Naive thymus-derived CD8-positive, alpha-beta T cell (primary cell): ENCODE results near the gene GATA1. TPM values are rescaled to one million over a fixed set of nuclear protein-coding genes. Genes with fewer than 3 reads are reported as not detected.
"Not testable (repeated sequence)": the region's sequence is repeated elsewhere in the genome, so short reads cannot be mapped to it uniquely, and the experiment has no call there.

Experiments
- ATAC-seq, 2 donors: fragments of 150-1000 bp; cut with Tn5 transposase in 1 of 2; sonication (Bioruptor Pico), chemical (Tn5 transposase) in 1 of 2; 1 replicate in 1 of 2; 2 replicates in 1 of 2; pipeline ENCODE4 v1.10.0; 2021; ENCODE audit warnings: mild to moderate bottlenecking in 2 of 2, moderate library complexity in 2 of 2
- POLR2A ChIA-PET: fragments of 350-600 bp; sonication (Branson Sonifier 250); formaldehyde crosslinking; loops from one replicate; lab custom pipeline; 2021; ENCODE audit warnings: antibody characterized with exemption; lab: Charles Lee
- DNase-seq, 10 donors: peaks; one replicate each; pipeline versions ENCODE4 v3.0.0 to v3.0.0-alpha.2; 2020 to 2022
- H3K27ac Mint-ChIP-seq, 10 donors: one replicate each; pipeline ENCODE4 v1.8.0; 2020 to 2022; ENCODE audit warnings: mild to moderate bottlenecking in 10 of 10, mixed read lengths in 10 of 10, moderate library complexity in 4 of 10, inconsistent platforms in 1 of 10
- H3K27me3 Mint-ChIP-seq, 5 donors: one replicate each; pipeline ENCODE4 v1.8.0; 2021 to 2022; ENCODE audit warnings: mixed read lengths in 5 of 5
- H3K36me3 Mint-ChIP-seq, 3 donors: one replicate each; pipeline ENCODE4 v1.8.0; 2020 to 2022; ENCODE audit warnings: mixed read lengths in 3 of 3, mild to moderate bottlenecking in 2 of 3, inconsistent platforms in 1 of 3
- H3K4me1 Mint-ChIP-seq, 4 donors: one replicate each; pipeline ENCODE4 v1.8.0; 2021 to 2022; ENCODE audit warnings: mixed read lengths in 4 of 4
- H3K4me3 Mint-ChIP-seq, 10 donors: one replicate each; pipeline ENCODE4 v1.8.0; 2020 to 2022; ENCODE audit warnings: mild to moderate bottlenecking in 10 of 10, mixed read lengths in 10 of 10, moderate library complexity in 6 of 10, inconsistent platforms in 1 of 10
- H3K9me3 Mint-ChIP-seq, 9 donors: one replicate each; pipeline ENCODE4 v1.8.0; 2020 to 2022; ENCODE audit warnings: mixed read lengths in 9 of 9, mild to moderate bottlenecking in 3 of 9, inconsistent platforms in 1 of 9, moderate library complexity in 1 of 9
- polyA plus RNA-seq, 3 donors: library from polyadenylated mRNA; unstranded; fragments of 300-500 nt; fragmentation: Illumina TruSeq; gene quantifications; one replicate each; pipeline ENCODE4 v1.2.3, GENCODE V29; 2021
- total RNA-seq, 8 experiments: library from RNA in 2 of 8; stranded (reverse) in 2 of 8; gene quantifications; one replicate each; pipeline ENCODE4 v1.2.3 and lab custom pipeline; 2021 to 2026

GATA1 gene
- total and polyA plus RNA-seq, 5 experiments from 2014 or later: not detected

DNA sequence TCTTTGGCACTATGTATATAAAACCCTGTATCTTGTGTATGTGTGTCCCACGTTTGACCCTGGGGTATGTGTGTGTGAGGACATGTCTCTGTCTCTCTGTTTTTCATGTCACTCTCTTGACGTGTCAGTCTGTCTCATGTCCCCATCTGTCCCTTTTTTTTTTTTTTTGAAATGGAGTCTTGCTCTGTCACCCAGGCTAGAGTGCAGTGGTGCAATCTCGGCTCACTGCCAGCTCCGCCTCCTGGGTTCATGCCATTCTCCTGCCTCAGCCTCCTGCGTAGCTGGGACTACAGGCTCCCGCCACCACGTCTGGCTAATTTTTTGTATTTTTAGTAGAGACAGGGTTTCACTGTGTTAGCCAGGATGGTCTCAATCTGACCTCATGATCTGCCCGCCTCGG, 33.0 kb downstream of the GATA1 start:
- ATAC-seq, H3K27me3 Mint-ChIP-seq, H3K9me3 Mint-ChIP-seq, H3K4me1 Mint-ChIP-seq, DNase-seq, H3K4me3 Mint-ChIP-seq, H3K27ac Mint-ChIP-seq, POLR2A ChIA-PET: not testable (repeated sequence)
- peaks cover 0 to 30% (median 2%) of the 10 kb centered on the region in 3 donors for H3K36me3 Mint-ChIP-seq

DNA sequence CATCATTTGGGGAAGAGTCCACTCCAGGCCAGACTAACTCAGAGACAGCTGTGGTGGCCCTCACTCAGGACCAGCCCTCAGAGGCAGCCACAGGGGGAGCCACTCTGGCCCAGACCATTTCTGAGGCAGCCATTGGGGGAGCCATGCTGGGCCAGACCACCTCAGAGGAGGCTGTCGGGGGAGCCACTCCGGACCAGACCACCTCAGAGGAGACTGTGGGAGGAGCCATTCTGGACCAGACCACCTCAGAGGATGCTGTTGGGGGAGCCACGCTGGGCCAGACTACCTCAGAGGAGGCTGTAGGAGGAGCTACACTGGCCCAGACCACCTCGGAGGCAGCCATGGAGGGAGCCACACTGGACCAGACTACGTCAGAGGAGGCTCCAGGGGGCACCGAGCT, 36.7 kb downstream of the GATA1 start:
- Mint-ChIP-seq H3K27me3 (peaks cover 4 to 10% (median 5%) of the 10 kb centered on the region in 5 donors), H3K9me3 (peaks cover 0 to 3% (median 0%) of the 10 kb centered on the region in 9 donors), H3K4me1 (peaks cover 5 to 11% (median 7%) of the 10 kb centered on the region in 4 donors), H3K27ac (no peak overlapping the region), H3K36me3 (peaks cover 0 to 27% (median 2%) of the 10 kb centered on the region in 3 donors), H3K4me3 (no peak overlapping the region)
- DNase-seq (no peak), ATAC-seq (no peak)
- POLR2A ChIA-PET: no interaction called here

DNA sequence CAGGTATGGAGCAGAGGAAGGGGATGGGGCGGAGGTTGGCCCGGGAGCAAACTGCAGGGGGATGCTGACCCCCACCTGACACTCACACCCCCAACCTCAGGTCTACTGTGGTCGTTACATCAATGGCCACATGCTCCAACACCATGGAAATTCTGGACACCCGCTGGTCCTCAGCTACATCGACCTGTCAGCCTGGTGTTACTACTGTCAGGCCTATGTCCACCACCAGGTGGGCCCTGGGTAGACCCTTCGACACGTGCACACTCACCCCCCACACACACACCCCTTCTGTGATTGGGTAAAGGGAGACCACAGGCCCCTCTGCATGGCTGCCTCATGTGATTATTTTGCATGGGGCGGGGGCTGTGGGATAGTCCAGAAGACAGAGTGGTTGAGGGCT, 37.7 kb downstream of the GATA1 start:
- Mint-ChIP-seq H3K9me3 (peaks cover 0 to 3% (median 0%) of the 10 kb centered on the region in 9 donors), H3K27ac (no peak overlapping the region), H3K36me3 (peaks cover 0 to 27% (median 2%) of the 10 kb centered on the region in 3 donors), H3K27me3 (peaks cover 5 to 17% (median 9%) of the 10 kb centered on the region in 5 donors), H3K4me1 (peaks cover 5 to 11% (median 7%) of the 10 kb centered on the region in 4 donors), H3K4me3 (no peak overlapping the region)
- POLR2A ChIA-PET: no interaction called here
- ATAC-seq: no peak
- no peak for DNase-seq

DNA sequence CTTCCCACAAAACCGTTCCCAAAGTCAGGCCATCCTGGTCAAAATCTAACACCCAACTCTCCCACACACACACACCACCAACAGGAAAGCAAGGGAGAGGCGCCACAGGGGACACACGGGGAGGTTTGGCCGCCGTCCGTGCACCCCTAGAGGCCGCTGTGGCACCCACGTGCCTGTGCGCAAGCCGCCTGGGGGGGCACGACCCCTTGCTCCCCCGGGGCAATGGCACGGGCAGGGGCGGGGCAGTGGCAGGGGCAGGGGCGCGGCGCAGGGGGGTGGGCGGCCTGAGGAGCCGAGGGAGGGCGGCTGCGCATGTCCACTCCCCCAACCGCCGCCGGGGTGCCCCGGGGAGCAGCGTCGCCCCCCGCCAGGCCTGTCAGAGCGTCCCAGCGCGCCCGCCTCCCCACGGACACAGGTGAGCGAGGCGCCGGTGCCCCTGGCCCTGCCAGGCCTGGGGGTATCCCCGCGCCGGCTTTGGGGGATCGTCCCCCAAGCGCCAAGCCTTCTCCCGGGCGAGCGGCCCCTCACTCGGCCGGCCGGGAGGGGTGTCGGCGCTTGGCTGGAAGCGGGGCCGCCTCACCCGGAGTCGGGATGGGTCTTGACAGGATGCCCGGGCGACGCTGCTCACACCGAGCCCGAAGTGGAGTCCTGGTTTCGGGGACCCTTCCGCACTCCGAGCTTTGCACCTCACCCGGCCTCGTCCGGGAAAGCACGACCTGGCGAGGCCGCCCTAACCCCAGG, 39.9 kb downstream of the GATA1 start, which contains the start of gene ERAS:
ERAS (plus strand) TSS at position 379 of the 741 bp plus-strand sequence. CDS start 2,611 bp downstream, outside the sequence.
- POLR2A ChIA-PET: interaction anchor here (0.6 to 1.3 kb wide), 3 partner anchors 84 to 178 kb away, joined by 3 to 12 read pairs (median 3); no protein-coding TSS in a partner anchor
- H3K4me3 Mint-ChIP-seq: peak within 1 kb of the TSS; percentile 44 to 86 (median 62)
- H3K9me3 Mint-ChIP-seq: peaks cover 0 to 3% (median 0%) of the 10 kb centered on the region in 9 donors
- ATAC-seq (peak; percentile 74), DNase-seq (peak in 5 of 10 donors; percentile 16 to 27 (median 20))
- peaks cover 5 to 20% (median 17%) of the 10 kb centered on the region in 5 donors for H3K27me3 Mint-ChIP-seq
- peak within 1 kb of the TSS in 1 of 10 donors; percentile 71 for H3K27ac Mint-ChIP-seq
- peaks cover 4 to 11% (median 7%) of the 10 kb centered on the region in 4 donors for H3K4me1 Mint-ChIP-seq
- H3K36me3 Mint-ChIP-seq: peaks cover 0 to 25% (median 2%) of the 10 kb centered on the region in 3 donors

DNA sequence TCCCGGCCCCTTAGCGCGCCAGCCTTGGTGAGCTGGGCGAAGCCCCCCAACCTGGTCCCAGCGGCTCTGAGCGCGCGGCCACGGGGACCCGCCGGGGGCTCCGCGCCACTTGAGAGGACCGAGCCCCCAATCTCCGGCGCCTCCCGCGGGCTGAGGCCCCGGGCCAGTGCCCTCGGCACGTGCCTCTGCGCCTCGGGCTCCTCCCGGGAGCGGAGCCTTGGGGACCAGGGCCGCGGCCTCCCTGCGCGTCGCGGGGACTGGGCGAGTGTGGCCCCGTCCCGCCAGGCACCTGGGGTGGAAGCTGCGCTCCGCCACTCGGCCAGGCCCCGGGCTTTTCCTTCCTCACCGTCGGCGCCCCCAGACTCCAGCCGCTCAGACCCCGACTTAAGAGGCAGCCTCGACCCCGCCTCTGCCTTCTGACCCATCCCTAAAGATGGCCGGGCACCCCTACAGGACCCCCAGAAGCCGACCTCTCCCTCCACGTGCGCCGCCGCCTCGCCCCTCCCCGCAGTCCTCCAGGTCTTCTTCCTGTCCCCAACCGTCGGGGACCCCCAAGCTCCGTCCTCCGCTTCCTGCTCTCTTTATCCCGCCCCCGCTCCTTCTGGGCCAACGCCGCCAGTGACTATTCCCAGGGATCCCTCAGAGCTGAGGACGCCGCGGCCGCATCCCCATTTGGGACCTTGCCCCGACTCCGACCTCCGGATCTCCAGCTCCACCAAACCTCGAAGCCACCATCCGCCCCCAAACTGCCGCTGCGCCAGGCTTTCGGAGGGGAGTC, 40.7 kb downstream of the GATA1 start:
- peaks cover 5 to 20% (median 17%) of the 10 kb centered on the region in 5 donors for H3K27me3 Mint-ChIP-seq
- peaks cover 0 to 3% (median 0%) of the 10 kb centered on the region in 9 donors for H3K9me3 Mint-ChIP-seq
- POLR2A ChIA-PET: interaction anchor here (0.6 to 1.3 kb wide), 4 partner anchors 84 to 179 kb away, joined by 3 to 12 read pairs (median 4); no protein-coding TSS in a partner anchor
- peak overlapping the region; percentile 44 to 86 (median 64) for H3K4me3 Mint-ChIP-seq
- DNase-seq (peak in 1 of 10 donors; percentile 10), ATAC-seq (peak; percentile 20 to 44)
- H3K4me1 Mint-ChIP-seq: peaks cover 4 to 9% (median 7%) of the 10 kb centered on the region in 4 donors
- H3K27ac Mint-ChIP-seq: peak overlapping the region in 1 of 10 donors; percentile 71
- peaks cover 0 to 22% (median under 1%) of the 10 kb centered on the region in 3 donors for H3K36me3 Mint-ChIP-seq

DNA sequence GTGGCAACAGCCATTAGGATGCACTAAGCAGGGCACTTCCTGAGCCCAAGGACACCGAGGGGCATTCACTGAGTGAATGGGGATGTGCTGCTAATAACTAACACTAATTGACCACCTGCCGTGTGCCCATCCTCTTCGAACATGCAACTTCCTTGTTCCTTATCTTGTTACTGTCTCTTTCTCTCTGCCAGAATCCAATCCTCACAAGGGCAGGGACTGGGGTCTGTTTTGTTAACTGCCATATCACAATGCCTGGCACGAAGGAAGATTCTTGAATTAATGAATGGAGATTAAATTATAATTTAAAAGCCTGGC, 41.2 kb downstream of the GATA1 start:
- ATAC-seq (no peak), DNase-seq (no peak)
- peaks cover 5 to 21% (median 19%) of the 10 kb centered on the region in 5 donors for H3K27me3 Mint-ChIP-seq
- H3K9me3 Mint-ChIP-seq: peaks cover 0 to 3% (median 0%) of the 10 kb centered on the region in 9 donors
- POLR2A ChIA-PET: interaction anchor here (0.9 to 1.3 kb wide), 2 partner anchors 90 to 179 kb away, joined by 3 to 4 read pairs; no protein-coding TSS in a partner anchor
- peaks cover 4 to 9% (median 8%) of the 10 kb centered on the region in 4 donors for H3K4me1 Mint-ChIP-seq
- H3K27ac Mint-ChIP-seq: no peak overlapping the region
- peaks cover 0 to 20% (median 0%) of the 10 kb centered on the region in 3 donors for H3K36me3 Mint-ChIP-seq
- peak overlapping the region; percentile 44 to 86 (median 64) for H3K4me3 Mint-ChIP-seq

DNA sequence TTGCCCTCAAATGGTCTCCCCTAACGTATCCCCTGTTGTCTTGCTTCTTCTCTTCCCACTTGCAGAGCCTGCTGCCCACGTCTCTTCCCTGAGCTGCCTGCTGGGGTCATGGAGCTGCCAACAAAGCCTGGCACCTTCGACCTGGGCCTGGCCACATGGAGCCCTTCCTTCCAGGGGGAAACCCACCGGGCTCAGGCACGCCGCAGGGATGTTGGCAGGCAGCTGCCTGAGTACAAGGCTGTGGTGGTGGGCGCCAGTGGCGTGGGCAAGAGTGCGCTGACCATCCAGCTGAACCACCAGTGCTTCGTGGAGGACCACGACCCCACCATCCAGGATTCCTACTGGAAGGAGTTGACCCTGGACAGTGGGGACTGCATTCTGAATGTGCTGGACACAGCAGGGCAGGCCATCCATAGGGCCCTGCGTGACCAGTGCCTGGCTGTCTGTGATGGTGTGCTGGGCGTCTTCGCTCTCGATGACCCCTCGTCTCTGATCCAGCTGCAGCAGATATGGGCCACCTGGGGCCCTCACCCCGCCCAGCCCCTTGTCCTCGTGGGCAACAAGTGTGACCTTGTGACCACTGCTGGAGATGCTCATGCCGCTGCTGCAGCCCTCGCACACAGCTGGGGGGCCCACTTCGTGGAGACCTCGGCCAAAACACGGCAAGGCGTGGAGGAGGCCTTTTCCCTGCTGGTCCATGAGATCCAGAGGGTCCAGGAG, 42.8 kb downstream of the GATA1 start:
- DNase-seq (no peak), ATAC-seq (no peak)
- H3K27me3 Mint-ChIP-seq: peaks cover 5 to 28% (median 19%) of the 10 kb centered on the region in 5 donors
- POLR2A ChIA-PET: no interaction called here
- H3K4me3 Mint-ChIP-seq: no peak overlapping the region
- H3K4me1 Mint-ChIP-seq: peaks cover 5 to 17% (median 14%) of the 10 kb centered on the region in 4 donors
- H3K36me3 Mint-ChIP-seq: peaks cover 0 to 12% (median 0%) of the 10 kb centered on the region in 3 donors
- no peak overlapping the region for H3K27ac Mint-ChIP-seq
- H3K9me3 Mint-ChIP-seq: peaks cover 0 to 3% (median 0%) of the 10 kb centered on the region in 9 donors

DNA sequence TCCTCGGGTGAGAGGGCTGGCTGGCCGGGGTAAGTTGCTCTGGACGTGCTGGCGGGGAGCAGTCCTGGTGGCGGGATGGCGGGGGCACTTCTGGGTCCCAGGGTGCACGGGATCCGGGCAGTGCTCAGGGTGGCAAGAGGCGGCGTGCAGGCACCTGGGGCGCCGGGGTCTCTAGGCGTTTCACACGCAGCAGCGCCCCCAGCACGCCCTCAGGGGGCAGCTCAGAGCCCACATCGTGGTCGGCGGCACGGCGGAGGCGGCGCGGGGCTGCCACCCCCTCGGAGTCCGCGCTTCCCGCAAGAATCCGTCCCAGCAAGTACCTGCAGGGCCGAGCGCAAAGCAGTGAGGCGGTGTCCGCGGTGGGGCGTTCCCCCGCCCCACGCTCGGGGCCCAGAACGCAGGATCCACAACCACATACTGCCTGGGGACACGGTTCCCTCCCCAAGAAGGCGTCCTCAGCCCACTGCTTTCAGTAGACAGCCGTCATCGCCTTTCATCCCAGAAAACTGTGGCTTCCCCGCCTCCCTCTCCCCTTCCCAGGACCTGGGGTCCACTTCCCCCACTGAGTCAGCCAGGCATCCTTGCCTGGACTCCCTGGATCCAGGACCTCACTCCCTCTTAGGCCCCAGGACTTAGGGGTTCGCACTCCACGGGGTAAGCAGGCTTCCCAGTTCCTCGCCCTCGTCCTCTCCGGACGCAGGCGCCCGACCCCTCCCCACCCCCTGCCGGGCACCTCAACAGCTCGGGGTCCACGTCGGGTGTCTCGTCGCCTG, 44.9 kb downstream of the GATA1 start:
- Mint-ChIP-seq H3K36me3 (peaks cover 0 to 10% (median 0%) of the 10 kb centered on the region in 3 donors), H3K27me3 (peaks cover 5 to 33% (median 19%) of the 10 kb centered on the region in 5 donors), H3K27ac (no peak overlapping the region), H3K4me1 (peaks cover 12 to 24% (median 24%) of the 10 kb centered on the region in 4 donors), H3K4me3 (peak overlapping the region in 2 of 10 donors; percentile 25 to 31), H3K9me3 (peaks cover 0 to 3% (median 0%) of the 10 kb centered on the region in 9 donors)
- POLR2A ChIA-PET: no interaction called here
- ATAC-seq (no peak), DNase-seq (no peak)

DNA sequence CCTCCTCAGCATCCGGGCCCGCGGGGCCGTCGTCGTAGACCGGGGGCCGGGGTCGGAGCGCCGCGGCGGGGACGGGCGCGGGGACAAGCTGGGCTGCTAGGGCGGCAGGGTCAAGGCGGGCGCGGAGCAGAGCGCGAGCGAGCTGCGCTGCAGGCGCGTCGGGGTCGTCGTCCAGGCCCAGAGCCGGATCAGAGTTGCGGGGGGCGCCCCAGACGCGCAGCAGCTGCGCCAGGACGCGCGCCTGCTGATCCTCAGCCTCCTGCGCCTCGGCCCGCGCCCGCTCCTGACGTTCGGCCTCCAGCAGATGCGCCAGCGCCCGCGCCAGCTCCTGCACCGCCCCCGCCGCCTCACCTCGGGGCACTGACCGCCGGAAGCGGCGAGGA, 45.5 kb downstream of the GATA1 start:
- POLR2A ChIA-PET: no interaction called here
- DNase-seq (no peak), ATAC-seq (no peak)
- Mint-ChIP-seq H3K27ac (no peak overlapping the region), H3K27me3 (peaks cover 5 to 36% (median 19%) of the 10 kb centered on the region in 5 donors), H3K36me3 (peaks cover 0 to 10% (median 0%) of the 10 kb centered on the region in 3 donors), H3K4me3 (no peak overlapping the region), H3K9me3 (peaks cover 0 to 3% (median 0%) of the 10 kb centered on the region in 9 donors), H3K4me1 (peaks cover 14 to 26% (median 25%) of the 10 kb centered on the region in 4 donors)

DNA sequence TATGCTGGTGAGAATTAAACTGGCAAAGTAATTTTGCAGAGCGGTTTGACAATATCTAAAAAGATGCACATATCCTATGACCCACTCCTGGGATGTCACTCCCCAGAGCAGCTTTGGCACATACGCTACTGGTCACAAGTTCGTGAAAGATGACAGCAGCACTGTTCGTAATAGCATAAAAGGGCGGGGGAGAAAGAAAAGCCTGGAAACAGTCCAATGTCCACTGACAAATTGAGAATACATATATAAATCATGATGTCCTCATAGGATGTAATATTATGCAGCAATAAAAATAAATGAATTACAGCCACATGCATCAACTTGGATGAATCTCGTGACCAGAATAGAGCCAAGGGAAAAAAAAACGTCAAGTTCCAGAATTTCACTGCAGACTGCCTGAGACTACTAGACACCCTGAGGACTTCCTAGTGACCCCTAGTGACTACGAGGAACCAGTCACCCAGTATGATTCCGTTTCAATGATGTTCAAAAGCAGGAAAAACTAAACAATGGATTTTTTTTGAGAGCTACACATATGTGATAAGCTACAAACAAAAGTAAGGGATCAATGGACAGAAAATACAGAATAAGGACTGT, 47.2 kb downstream of the GATA1 start:
- POLR2A ChIA-PET: no interaction called here
- no peak for DNase-seq
- H3K36me3 Mint-ChIP-seq: peaks cover 0 to 4% (median 0%) of the 10 kb centered on the region in 3 donors
- H3K27me3 Mint-ChIP-seq: peaks cover 0 to 27% (median 10%) of the 10 kb centered on the region in 5 donors
- no peak for ATAC-seq
- H3K27ac Mint-ChIP-seq: peak overlapping the region in 1 of 10 donors; percentile 29
- H3K4me3 Mint-ChIP-seq: peak overlapping the region in 8 of 10 donors; percentile 53 to 91 (median 88)
- no peaks in the 10 kb centered on the region for H3K9me3 Mint-ChIP-seq
- peaks cover 9 to 21% (median 19%) of the 10 kb centered on the region in 4 donors for H3K4me1 Mint-ChIP-seq

DNA sequence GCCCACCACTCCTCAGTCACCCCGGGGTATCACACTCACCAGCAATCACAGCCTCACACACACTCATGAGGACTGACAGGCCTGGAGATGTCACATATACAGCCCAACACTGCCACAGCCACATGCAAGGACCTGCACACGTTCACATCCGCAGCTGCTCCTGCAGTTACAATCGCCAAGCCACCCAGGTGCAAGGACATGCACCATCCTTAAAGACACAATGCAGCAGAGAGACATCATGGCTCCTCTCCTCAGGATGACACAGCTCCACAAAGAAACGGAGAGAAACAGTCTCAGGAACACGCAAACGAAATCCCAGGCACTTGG, 48.0 kb downstream of the GATA1 start:
- Mint-ChIP-seq H3K36me3 (peaks cover 0 to 4% (median 0%) of the 10 kb centered on the region in 3 donors), H3K4me1 (peaks cover 9 to 21% (median 19%) of the 10 kb centered on the region in 4 donors), H3K27me3 (peaks cover 0 to 26% (median 9%) of the 10 kb centered on the region in 5 donors), H3K4me3 (peak overlapping the region; percentile 81 to 91 (median 88)), H3K27ac (peak overlapping the region in 9 of 10 donors; percentile 24 to 96 (median 68)), H3K9me3 (no peaks in the 10 kb centered on the region)
- no peak for DNase-seq
- peak; percentile 24 to 39 for ATAC-seq
- POLR2A ChIA-PET: no interaction called here
